SK-N-SH (cell line): ENCODE data around the gene KIAA1210.

Experiments used
- CTCF ChIP-seq: fragments of 200-600 bp; sonication (generic); IDR thresholded peaks from 2 replicates; pipeline ENCODE4 v1.6.1; 2017; ENCODE audit warnings: antibody characterized with exemption, mild to moderate bottlenecking, moderate library complexity
- EP300 ChIP-seq, 2 experiments: IDR thresholded peaks; 2 replicates each; pipeline versions ENCODE4 v1.4.0 to v1.6.1; 2012; ENCODE audit warnings: borderline replicate concordance in 1 of 2, low read depth in 1 of 2, low read length in 1 of 2
- GABPA ChIP-seq: IDR thresholded peaks from 2 replicates; pipeline ENCODE4 v1.4.0; 2012; ENCODE audit warnings: low read depth, mild to moderate bottlenecking
- MAX ChIP-seq: IDR thresholded peaks from 2 replicates; pipeline ENCODE4 v1.4.0; 2012; ENCODE audit warnings: low read depth
- MXI1 ChIP-seq: IDR thresholded peaks from 2 replicates; pipeline ENCODE4 v1.6.1; 2012; ENCODE audit warnings: mild to moderate bottlenecking, low read depth, low read length, improper control_type of control experiment
- POLR2AphosphoS5 ChIP-seq: IDR thresholded peaks from 2 replicates; pipeline ENCODE4 v1.6.1; 2012; ENCODE audit warnings: low read depth, low read length
- RFX5 ChIP-seq: IDR thresholded peaks from 2 replicates; pipeline ENCODE4 v1.6.1; 2012; ENCODE audit warnings: mild to moderate bottlenecking, improper control_type of control experiment, low read length
- TAF1 ChIP-seq: IDR thresholded peaks from 2 replicates; pipeline ENCODE4 v1.6.1; 2012; ENCODE audit warnings: low read depth, mild to moderate bottlenecking, low read length, moderate library complexity, borderline replicate concordance
- USF1 ChIP-seq: IDR thresholded peaks from 2 replicates; pipeline ENCODE4 v1.4.0; 2012; ENCODE audit warnings: low read depth, borderline replicate concordance
- TF ChIP-seq, protein P1 (sequence below): fragments of 150-350 bp; IDR thresholded peaks from 2 replicates; pipeline ENCODE4 v1.6.1; 2017; ENCODE audit warnings: antibody characterized with exemption, low read length, low read depth, borderline replicate concordance

DNA sequence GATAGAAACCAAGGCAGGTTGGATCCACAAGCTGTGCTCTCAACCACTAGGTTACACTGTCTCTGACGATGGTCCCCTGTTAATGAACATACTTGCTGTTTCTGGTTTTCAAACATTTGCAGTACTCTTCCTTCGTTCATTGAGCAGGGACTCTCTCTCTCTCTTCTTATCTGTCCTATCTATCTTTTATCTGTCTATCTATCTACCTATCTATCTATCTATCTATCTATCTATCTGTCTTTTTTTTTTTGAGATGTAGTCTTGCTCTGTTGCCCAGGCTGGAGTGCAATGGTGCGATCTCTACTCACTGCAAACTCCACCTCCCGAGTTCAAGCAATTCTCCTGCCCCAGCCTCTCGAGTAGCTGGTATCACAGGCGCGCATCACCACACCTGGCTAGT is 64.2 kb downstream of the KIAA1210 start:
- TF ChIP-seq MAX = no peak
- TF ChIP-seq CTCF = no peak
- TF ChIP-seq EP300 (IDR thresholded peaks at IDR 0.05; ENCODE audit: borderline replicate concordance in 1 of 2, low read depth in 1 of 2, low read length in 1 of 2) = no peak
- TF ChIP-seq GABPA = no peak
- TF ChIP-seq MXI1 = no peak
- TF ChIP-seq USF1 = no peak
- TF ChIP-seq POLR2AphosphoS5 = no peak
- TF ChIP-seq TAF1 = no peak
- TF ChIP-seq RFX5 = no peak
- TF ChIP-seq, protein P1, sequence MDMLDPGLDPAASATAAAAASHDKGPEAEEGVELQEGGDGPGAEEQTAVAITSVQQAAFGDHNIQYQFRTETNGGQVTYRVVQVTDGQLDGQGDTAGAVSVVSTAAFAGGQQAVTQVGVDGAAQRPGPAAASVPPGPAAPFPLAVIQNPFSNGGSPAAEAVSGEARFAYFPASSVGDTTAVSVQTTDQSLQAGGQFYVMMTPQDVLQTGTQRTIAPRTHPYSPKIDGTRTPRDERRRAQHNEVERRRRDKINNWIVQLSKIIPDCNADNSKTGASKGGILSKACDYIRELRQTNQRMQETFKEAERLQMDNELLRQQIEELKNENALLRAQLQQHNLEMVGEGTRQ = no peak
